ENCODE results near the gene AVPI1. TPM values are rescaled to one million over a fixed set of nuclear protein-coding genes. Genes with fewer than 3 reads are reported as not detected.

AVPI1 gene
- total and polyA plus RNA-seq, 2 of the 13 experiments (the other 11 are each of a cell fraction or from before 2014, with no cell fraction given), result 39.8 to 61.2 TPM

DNA sequence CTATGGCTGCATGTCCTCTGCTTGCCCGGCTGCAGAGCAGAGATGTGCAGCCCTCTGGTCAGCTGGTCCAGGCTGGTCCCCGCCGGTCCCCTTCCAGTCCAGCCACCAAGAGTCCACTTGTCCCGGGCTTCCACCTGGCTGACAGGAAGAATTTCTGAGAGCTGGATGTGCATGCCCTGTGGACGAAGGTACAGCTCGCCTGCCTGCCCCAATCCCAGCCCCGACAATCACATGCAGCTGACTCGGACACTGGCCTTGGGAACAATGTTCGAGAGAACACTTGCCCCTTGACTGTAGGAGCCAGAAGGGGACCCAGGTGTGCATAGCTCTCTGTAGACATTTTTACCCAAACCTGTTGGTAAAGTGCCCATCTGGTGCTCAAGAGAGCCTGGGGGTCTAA lies 11.8 kb downstream of the AVPI1 start:
- DNase-seq (ENCODE audit: low spot score) (no peak), ATAC-seq (no peak), FAIRE-seq (no peak)
- intact Hi-C loops (cut with micrococcal nuclease; ENCODE audit: unreplicated experiment) (no loop called here), in situ Hi-C loops (cut with HindIII; ENCODE audit: extremely low pct_ligation_motif_present, low pct_unique_long_range_greater_than_20kb) (loop anchor here (5.0 kb wide), 1 partner anchor 57 kb away; no protein-coding TSS in a partner anchor)
- no TSS peak for BruUV-seq (replicated peaks)
- ChIA-PET CTCF (ENCODE audit: low intra/inter-chr PET ratio, low total read pairs) (interaction anchor here (2.8 kb wide), 1 partner anchor 57 kb away, joined by 40 read pairs; no protein-coding TSS in a partner anchor), POLR2A (interaction anchor here (0.6 to 5.9 kb wide), 4 partner anchors 9 to 103 kb away, joined by 3 to 29 read pairs (median 4); partner anchors contain the start of genes ANKRD2 and AVPI1)
- no peak overlapping the region for H2AFZ ChIP-seq (ENCODE audit: low read length)
- H3K4me3 ChIP-seq (replicated peaks in 1 of 3; ENCODE audit: insufficient read depth in 1 of 3, low read depth in 2 of 3, low read length in 3 of 3), result no peak overlapping the region
- no peaks in the 10 kb centered on the region for H3K9me3 ChIP-seq (ENCODE audit: low read length)
- peaks cover 5% of the 10 kb centered on the region for H3K79me2 ChIP-seq (ENCODE audit: insufficient read depth, low read length)
- H3K27ac ChIP-seq (ENCODE audit: extremely low read length, insufficient read depth, low read length), result no peak overlapping the region
- H3K36me3 ChIP-seq (replicated peaks in 1 of 2; ENCODE audit: control insufficient read depth in 1 of 2, insufficient read depth in 2 of 2, low read length in 2 of 2), result peaks cover 24 to 73% of the 10 kb centered on the region in 2 experiments
- no peak overlapping the region for H3K9ac ChIP-seq (ENCODE audit: insufficient read depth, low read depth, low read length)
- TF ChIP-seq AGO2 (optimal IDR thresholded peaks at IDR 0.05; ENCODE audit: low read depth, low read length) (peak; percentile 72), ZNF670 (CRISPR knock-in tag; IDR thresholded peaks at IDR 0.05; ENCODE audit: borderline replicate concordance) (no peak), RFXAP (CRISPR knock-in tag; IDR thresholded peaks at IDR 0.05; ENCODE audit: borderline replicate concordance) (no peak), RBFOX2 (IDR thresholded peaks at IDR 0.05; ENCODE audit: low read depth, low read length) (0 out of 2 replicates have a peak, but pooled peaks have one; percentile 31), ZC3H13 (CRISPR knock-in tag; IDR thresholded peaks at IDR 0.05) (peak; percentile 29; the same call in 1 of the 2 replicates), ZNF335 (CRISPR knock-in tag; IDR thresholded peaks at IDR 0.05) (no peak)
- peaks cover 9% of the 10 kb centered on the region; the same call in 1 of the 2 replicates for H4K20me1 ChIP-seq (ENCODE audit: insufficient read depth, low read length)
- no peaks in the 10 kb centered on the region for H3K4me1 ChIP-seq (ENCODE audit: insufficient read depth, low read length)
- WGBS (ENCODE audit: low lambda C conversion rate), result 77% methylated on average over 2 of the region's 9 CpGs
- no peak overlapping the region for H3K4me2 ChIP-seq (ENCODE audit: low read depth, low read length)
- H3K27me3 ChIP-seq (ENCODE audit: control insufficient read depth in 1 of 2, insufficient read depth in 2 of 2, low read length in 2 of 2), result no peaks in the 10 kb centered on the region

DNA sequence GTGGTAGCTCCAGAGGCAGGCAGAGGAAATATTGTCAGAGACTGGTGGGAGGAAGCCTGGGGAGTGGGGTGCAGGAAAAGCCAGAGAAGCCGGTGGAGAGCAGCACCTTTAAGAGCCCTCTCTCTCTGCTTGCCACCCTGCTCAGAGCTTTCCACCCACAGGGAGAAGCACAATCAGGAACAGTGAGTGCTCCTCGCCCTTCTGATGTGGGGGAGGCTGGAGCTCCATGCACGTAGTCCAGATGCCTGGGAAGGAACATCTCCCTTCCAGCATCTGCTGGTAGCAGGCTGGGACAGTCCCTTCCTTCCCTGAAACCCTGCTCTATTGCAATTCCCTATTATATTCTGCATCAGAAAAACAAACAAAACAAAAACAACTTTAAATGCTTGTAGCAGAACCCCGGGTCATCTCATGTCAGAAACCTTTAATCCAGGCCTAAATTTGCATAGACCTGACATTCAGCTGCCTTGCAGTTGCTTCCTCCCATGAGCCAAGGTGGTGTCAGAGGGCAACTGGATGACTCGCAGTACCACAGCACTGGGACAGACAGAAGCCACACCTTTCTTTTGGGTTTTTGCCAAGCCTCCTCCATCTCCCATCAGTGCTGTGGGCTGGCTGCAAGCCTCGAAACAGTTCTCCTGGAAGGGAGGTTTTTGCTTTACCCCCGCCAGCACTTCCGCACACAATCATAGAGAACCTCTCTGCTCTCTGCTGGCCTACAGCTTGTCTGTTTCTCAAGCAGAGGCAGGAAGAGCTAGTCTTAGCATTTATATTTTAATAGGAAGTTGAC lies 13.1 kb downstream of the AVPI1 start:
- H3K36me3 ChIP-seq (replicated peaks in 1 of 2; ENCODE audit: control insufficient read depth in 1 of 2, insufficient read depth in 2 of 2, low read length in 2 of 2), result peaks cover 18 to 65% of the 10 kb centered on the region in 2 experiments
- CTCF ChIA-PET (ENCODE audit: low intra/inter-chr PET ratio, low total read pairs), result no interaction called here
- intact Hi-C loops (cut with micrococcal nuclease; ENCODE audit: unreplicated experiment), result no loop called here

More for the DNA sequence above, 13.1 kb downstream of the AVPI1 start:
- peaks cover 4% of the 10 kb centered on the region; the same call in 1 of the 2 replicates for H4K20me1 ChIP-seq (ENCODE audit: insufficient read depth, low read length)
- ATAC-seq, result no peak
- FAIRE-seq, result no peak
- H3K27me3 ChIP-seq (ENCODE audit: control insufficient read depth in 1 of 2, insufficient read depth in 2 of 2, low read length in 2 of 2), result no peaks in the 10 kb centered on the region
- H3K4me3 ChIP-seq (replicated peaks in 1 of 3; ENCODE audit: insufficient read depth in 1 of 3, low read depth in 2 of 3, low read length in 3 of 3), result no peak overlapping the region
- H3K4me1 ChIP-seq (ENCODE audit: insufficient read depth, low read length), result no peaks in the 10 kb centered on the region
- 99% methylated on average over 8 of the region's 8 CpGs for WGBS (ENCODE audit: low lambda C conversion rate)
- no peak overlapping the region for H3K4me2 ChIP-seq (ENCODE audit: low read depth, low read length)
- TF ChIP-seq POLR2AphosphoS5 (IDR thresholded peaks at IDR 0.05; ENCODE audit: low read depth, low read length) (0 out of 2 replicates have a peak, but pooled peaks have one; percentile 7), FOSL2 (CRISPR knock-in tag; IDR thresholded peaks at IDR 0.05) (peak; percentile 30; the same call in 1 of the 2 replicates), POLR2A (IDR thresholded peaks at IDR 0.05; ENCODE audit: insufficient read depth in 1 of 2, low read depth in 2 of 2, low read length in 2 of 2) (peak in 1 of 2 experiments; percentile 19; a peak in 1 of 4 replicates)
- TF ChIP-seq, protein P1, sequence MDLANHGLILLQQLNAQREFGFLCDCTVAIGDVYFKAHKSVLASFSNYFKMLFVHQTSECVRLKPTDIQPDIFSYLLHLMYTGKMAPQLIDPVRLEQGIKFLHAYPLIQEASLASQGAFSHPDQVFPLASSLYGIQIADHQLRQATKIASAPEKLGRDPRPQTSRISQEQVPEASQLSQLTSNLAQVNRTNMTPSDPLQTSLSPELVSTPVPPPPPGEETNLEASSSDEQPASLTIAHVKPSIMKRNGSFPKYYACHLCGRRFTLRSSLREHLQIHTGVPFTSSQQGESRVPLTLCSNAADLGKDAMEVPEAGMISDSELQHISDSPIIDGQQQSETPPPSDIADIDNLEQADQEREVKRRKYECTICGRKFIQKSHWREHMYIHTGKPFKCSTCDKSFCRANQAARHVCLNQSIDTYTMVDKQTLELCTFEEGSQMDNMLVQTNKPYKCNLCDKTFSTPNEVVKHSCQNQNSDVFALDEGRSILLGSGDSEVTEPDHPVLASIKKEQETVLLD (CRISPR knock-in tag; IDR thresholded peaks at IDR 0.05; ENCODE audit: low read depth), result no peak
- TF ChIP-seq, protein P2, sequence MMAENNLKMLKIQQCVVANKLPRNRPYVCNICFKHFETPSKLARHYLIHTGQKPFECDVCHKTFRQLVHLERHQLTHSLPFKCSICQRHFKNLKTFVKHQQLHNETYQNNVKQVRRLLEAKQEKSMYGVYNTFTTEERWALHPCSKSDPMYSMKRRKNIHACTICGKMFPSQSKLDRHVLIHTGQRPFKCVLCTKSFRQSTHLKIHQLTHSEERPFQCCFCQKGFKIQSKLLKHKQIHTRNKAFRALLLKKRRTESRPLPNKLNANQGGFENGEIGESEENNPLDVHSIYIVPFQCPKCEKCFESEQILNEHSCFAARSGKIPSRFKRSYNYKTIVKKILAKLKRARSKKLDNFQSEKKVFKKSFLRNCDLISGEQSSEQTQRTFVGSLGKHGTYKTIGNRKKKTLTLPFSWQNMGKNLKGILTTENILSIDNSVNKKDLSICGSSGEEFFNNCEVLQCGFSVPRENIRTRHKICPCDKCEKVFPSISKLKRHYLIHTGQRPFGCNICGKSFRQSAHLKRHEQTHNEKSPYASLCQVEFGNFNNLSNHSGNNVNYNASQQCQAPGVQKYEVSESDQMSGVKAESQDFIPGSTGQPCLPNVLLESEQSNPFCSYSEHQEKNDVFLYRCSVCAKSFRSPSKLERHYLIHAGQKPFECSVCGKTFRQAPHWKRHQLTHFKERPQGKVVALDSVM (CRISPR knock-in tag; IDR thresholded peaks at IDR 0.05), result no peak
- no peaks in the 10 kb centered on the region for H3K9me3 ChIP-seq (ENCODE audit: low read length)
- no peaks in the 10 kb centered on the region for H3K79me2 ChIP-seq (ENCODE audit: insufficient read depth, low read length)
- in situ Hi-C loops (cut with HindIII; ENCODE audit: extremely low pct_ligation_motif_present, low pct_unique_long_range_greater_than_20kb), result no loop called here
- H3K27ac ChIP-seq (ENCODE audit: extremely low read length, insufficient read depth, low read length), result no peak overlapping the region
- no TSS peak for BruUV-seq (replicated peaks)
- DNase-seq (ENCODE audit: low spot score), result no peak
- no peak overlapping the region for H3K9ac ChIP-seq (ENCODE audit: insufficient read depth, low read depth, low read length)
- H2AFZ ChIP-seq (ENCODE audit: low read length), result no peak overlapping the region
- POLR2A ChIA-PET, result interaction anchor here (5.9 kb wide), 1 partner anchor 13 kb away, joined by 29 read pairs; the partner anchor contains the start of gene AVPI1

Measured in HepG2 (cell line).